GM12892 (cell line): ENCODE measurements around the gene TULP1.
A peak's percentile ranks its signal among the peaks of the same experiment; 100 is the strongest.

Experiments used
- DNase-seq: peaks from one replicate; pipeline ENCODE4 v3.0.0; 2011; ENCODE audit not compliant: insufficient read length
- FAIRE-seq: peaks from 2 replicates; lab custom pipeline; 2011; peaks lifted over from hg19 to GRCh38; lab: Jason Lieb, UNC
- POLR2A ChIP-seq: IDR thresholded peaks from 2 replicates; pipeline ENCODE4 v1.6.1; 2011; ENCODE audit warnings: low read depth, low read length, control low read depth
- POLR2AphosphoS5 ChIP-seq: IDR thresholded peaks from 2 replicates; pipeline ENCODE4 v1.6.1; 2011; ENCODE audit warnings: low read depth, low read length, control low read depth
- TAF1 ChIP-seq: IDR thresholded peaks from 2 replicates; pipeline ENCODE4 v1.6.1; 2011; ENCODE audit warnings: low read depth, mild to moderate bottlenecking, control low read depth, low read length, borderline replicate concordance

The TULP1 gene

GRCh38 chr6:35505999-35506412 is 6.7 kb downstream of the TULP1 start:
- TF ChIP-seq POLR2AphosphoS5, result no peak
- TF ChIP-seq POLR2A, result no peak
- no peak for TF ChIP-seq TAF1
- FAIRE-seq (no peak), DNase-seq (no peak)

- no peak for FAIRE-seq
- no peak for TF ChIP-seq POLR2A
- no peak for TF ChIP-seq POLR2AphosphoS5
- no peak for TF ChIP-seq TAF1
- DNase-seq, result no peak
These were observed 9.2 kb downstream of the TULP1 start for GRCh38 chr6:35503534-35503933.

GRCh38 chr6:35501784-35502183 is 10.9 kb downstream of the TULP1 start:
- DNase-seq, result no peak
- FAIRE-seq, result no peak
- no peak for TF ChIP-seq POLR2A
- no peak for TF ChIP-seq TAF1

GRCh38 chr6:35500782-35501181 is 11.9 kb downstream of the TULP1 start:
- TF ChIP-seq TAF1 (no peak), POLR2A (no peak), POLR2AphosphoS5 (no peak)
- DNase-seq (no peak), FAIRE-seq (no peak)

- FAIRE-seq, result no peak
These were observed 13.3 kb downstream of the TULP1 start for GRCh38 chr6:35499372-35499771.

GRCh38 chr6:35498422-35499067 is 14.2 kb downstream of the TULP1 start:
- TF ChIP-seq TAF1 (no peak), POLR2A (no peak), POLR2AphosphoS5 (no peak)
- FAIRE-seq (no peak), DNase-seq (no peak)

More at GRCh38 chr6:35499372-35499771, 13.3 kb downstream of the TULP1 start:
- no peak for DNase-seq
- no peak for TF ChIP-seq POLR2AphosphoS5
- no peak for TF ChIP-seq POLR2A

- TF ChIP-seq POLR2A (no peak), POLR2AphosphoS5 (no peak)
- FAIRE-seq (no peak), DNase-seq (no peak)
These were observed 14.9 kb downstream of the TULP1 start for GRCh38 chr6:35497571-35498421.

- TF ChIP-seq TAF1 (no peak), POLR2A (no peak), POLR2AphosphoS5 (no peak)
- FAIRE-seq (no peak), DNase-seq (peak; percentile 91)
These were observed 15.7 kb downstream of the TULP1 start, which contains the start of gene TEAD3 for GRCh38 chr6:35496841-35497570. Gene TEAD3, minus strand, starts transcription at chr6:35497079.

GRCh38 chr6:35496036-35496840 is 16.5 kb downstream of the TULP1 start:
- TF ChIP-seq POLR2AphosphoS5, result no peak
- TF ChIP-seq TAF1, result no peak
- no peak for TF ChIP-seq POLR2A
- DNase-seq (no peak), FAIRE-seq (no peak)

- TF ChIP-seq POLR2A (no peak), TAF1 (no peak), POLR2AphosphoS5 (no peak)
- FAIRE-seq (no peak), DNase-seq (no peak)
These were observed 17.2 kb downstream of the TULP1 start for GRCh38 chr6:35495258-35496035.

GRCh38 chr6:35494161-35494563 is 18.5 kb downstream of the TULP1 start:
- TF ChIP-seq POLR2A (no peak), POLR2AphosphoS5 (no peak), TAF1 (no peak)
- DNase-seq, result no peak
- FAIRE-seq, result no peak
